Measurements from ENCODE around the gene PEAK1. TPM values are rescaled to one million over a fixed set of nuclear protein-coding genes. Genes with fewer than 3 reads are reported as not detected.

Gene PEAK1
- total RNA-seq, 4 donors from 2014 or later = 51.1 to 82.2 (median 58.1) TPM

DNA sequence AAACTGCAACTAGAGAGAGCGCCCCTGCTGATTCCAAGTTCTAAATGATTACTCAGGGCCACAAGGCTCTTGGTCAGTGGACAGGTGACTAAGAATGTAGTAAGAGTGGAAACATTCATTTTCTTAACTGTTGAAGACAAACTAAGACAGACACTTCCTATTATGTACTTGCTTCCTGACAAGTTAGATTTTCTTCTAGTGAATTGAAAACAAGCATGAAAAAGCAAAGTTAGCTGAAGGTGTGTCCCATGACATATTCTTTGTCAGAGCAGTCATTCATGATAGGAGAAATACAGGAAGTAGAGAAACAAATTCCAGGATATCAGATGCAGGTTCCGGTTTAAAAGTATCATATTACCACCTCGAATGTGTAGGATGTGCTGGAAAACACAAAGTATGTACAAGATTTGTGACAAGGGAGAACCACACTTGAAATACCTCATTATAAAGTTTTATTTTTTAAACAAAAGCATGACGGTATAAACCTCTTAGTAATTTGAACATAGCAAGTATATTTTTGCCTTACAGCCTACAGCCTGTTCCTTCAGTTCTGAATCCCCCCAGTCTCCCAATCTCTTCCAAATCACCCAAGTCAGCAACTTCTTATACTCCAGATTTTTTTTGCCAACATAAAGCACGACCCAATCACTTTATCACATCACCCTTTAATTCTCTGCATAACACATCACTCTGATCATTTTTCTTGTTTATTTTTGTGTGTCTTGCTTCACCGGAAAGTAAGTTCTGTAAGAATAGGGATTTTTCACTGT lies 355.2 kb downstream of the PEAK1 start:
- H3K9me3 ChIP-seq = no peaks in the 10 kb centered on the region
- no peaks in the 10 kb centered on the region for H3K36me3 ChIP-seq
- in situ Hi-C loops (cut with MboI; ENCODE audit: low pct_ligation_motif_present in 1 of 4, low pct_unique_long_range_greater_than_20kb in 1 of 4, low sequenced_read_pairs in 3 of 4) (no loop called here), intact Hi-C loops (cut with DNase I; ENCODE audit: low total_unique reads) (no loop called here)
- WGBS, 2 donors (ENCODE audit: low coverage in 1 of 2) = 67 to 69% methylated on average over 6 of the region's 6 CpGs
- H3K4me3 ChIP-seq = no peak overlapping the region
- no peak for TF ChIP-seq POLR2AphosphoS5 (IDR thresholded peaks at IDR 0.05)
- no peak for TF ChIP-seq EP300 (IDR thresholded peaks at IDR 0.05; ENCODE audit: low read depth)
- TF ChIP-seq POLR2A (IDR thresholded peaks at IDR 0.05) = no peak
- TF ChIP-seq CTCF (IDR thresholded peaks at IDR 0.05) = no peak
- no peak for DNase-seq
- no peaks in the 10 kb centered on the region for H3K27me3 ChIP-seq
- H3K4me1 ChIP-seq = peaks cover 30 to 97% (median 77%) of the 10 kb centered on the region in 4 donors
- peak overlapping the region; percentile 51 to 99 (median 78) for H3K27ac ChIP-seq

DNA sequence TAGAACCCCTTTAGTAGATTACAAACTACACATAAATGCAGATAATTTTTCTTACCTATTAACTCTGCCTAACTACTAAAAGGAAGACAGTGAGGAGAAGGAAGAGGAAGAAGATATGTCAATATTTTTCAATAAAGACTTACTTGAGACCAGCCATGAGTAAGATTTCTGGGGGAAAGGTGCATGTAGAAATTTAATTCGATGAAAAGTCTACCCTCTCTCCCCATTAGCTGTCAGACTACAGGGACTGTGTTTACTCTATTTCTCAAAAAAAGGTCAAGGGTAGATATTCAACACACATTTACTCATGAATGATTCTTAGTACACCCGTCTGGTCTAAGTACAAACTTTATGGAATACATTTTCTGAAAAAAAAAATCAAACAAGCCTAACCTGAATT lies 355.8 kb downstream of the PEAK1 start:
- H3K9me3 ChIP-seq = no peaks in the 10 kb centered on the region
- peaks cover 36 to 97% (median 77%) of the 10 kb centered on the region in 4 donors for H3K4me1 ChIP-seq
- no peak overlapping the region for H3K4me3 ChIP-seq
- 47 to 69% methylated on average over 2 of the region's 2 CpGs for WGBS, 2 donors (ENCODE audit: low coverage in 1 of 2)
- no peaks in the 10 kb centered on the region for H3K36me3 ChIP-seq
- H3K27ac ChIP-seq = peak overlapping the region; percentile 51 to 99 (median 78)
- TF ChIP-seq EP300 (IDR thresholded peaks at IDR 0.05; ENCODE audit: low read depth) (no peak), CTCF (IDR thresholded peaks at IDR 0.05) (no peak), POLR2AphosphoS5 (IDR thresholded peaks at IDR 0.05) (no peak), POLR2A (IDR thresholded peaks at IDR 0.05) (no peak)
- no peaks in the 10 kb centered on the region for H3K27me3 ChIP-seq
- no peak for DNase-seq
- intact Hi-C loops (cut with DNase I; ENCODE audit: low total_unique reads) = no loop called here
- in situ Hi-C loops (cut with MboI; ENCODE audit: low pct_ligation_motif_present in 1 of 4, low pct_unique_long_range_greater_than_20kb in 1 of 4, low sequenced_read_pairs in 3 of 4) = no loop called here

- no peak for DNase-seq
- intact Hi-C loops (cut with DNase I; ENCODE audit: low total_unique reads) (no loop called here), in situ Hi-C loops (cut with MboI; ENCODE audit: low pct_ligation_motif_present in 1 of 4, low pct_unique_long_range_greater_than_20kb in 1 of 4, low sequenced_read_pairs in 3 of 4) (no loop called here)
- no peaks in the 10 kb centered on the region for H3K27me3 ChIP-seq
- H3K36me3 ChIP-seq = no peaks in the 10 kb centered on the region
- no peak overlapping the region for H3K27ac ChIP-seq
- TF ChIP-seq POLR2A (IDR thresholded peaks at IDR 0.05) (no peak), CTCF (IDR thresholded peaks at IDR 0.05) (no peak), POLR2AphosphoS5 (IDR thresholded peaks at IDR 0.05) (no peak), EP300 (IDR thresholded peaks at IDR 0.05; ENCODE audit: low read depth) (no peak)
- H3K9me3 ChIP-seq = no peaks in the 10 kb centered on the region
- peaks cover 37 to 97% (median 71%) of the 10 kb centered on the region in 4 donors for H3K4me1 ChIP-seq
- H3K4me3 ChIP-seq = no peak overlapping the region
Observed at GRCh38 chr15:77063249-77063648, 356.7 kb downstream of the PEAK1 start.

DNA sequence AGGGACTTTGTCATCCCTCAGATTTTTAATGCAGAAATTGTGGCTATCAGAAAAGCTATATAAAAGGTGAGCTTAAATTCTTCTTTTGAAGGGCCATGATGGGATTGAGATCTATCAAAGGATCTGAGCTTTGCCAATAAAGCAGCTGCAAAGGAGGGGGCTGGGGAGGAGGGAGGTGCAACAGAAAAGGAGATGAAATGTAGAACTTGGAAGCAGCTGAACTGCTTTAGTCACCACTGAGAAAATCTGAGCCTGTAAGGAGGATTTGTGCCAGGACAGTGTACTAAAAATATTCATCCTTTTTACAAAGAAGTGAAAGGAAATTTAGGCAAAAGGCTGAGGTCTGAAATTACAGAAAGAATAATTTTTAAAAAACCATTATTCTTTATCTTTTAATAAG lies 359.4 kb downstream of the PEAK1 start:
- Histone ChIP-seq H3K4me3 (no peak overlapping the region), H3K36me3 (no peaks in the 10 kb centered on the region), H3K4me1 (peaks cover 31 to 80% (median 50%) of the 10 kb centered on the region in 4 donors), H3K27me3 (no peaks in the 10 kb centered on the region), H3K9me3 (no peaks in the 10 kb centered on the region), H3K27ac (peak overlapping the region; percentile 1 to 22 (median 14))
- intact Hi-C loops (cut with DNase I; ENCODE audit: low total_unique reads) (no loop called here), in situ Hi-C loops (cut with MboI; ENCODE audit: low pct_ligation_motif_present in 1 of 4, low pct_unique_long_range_greater_than_20kb in 1 of 4, low sequenced_read_pairs in 3 of 4) (no loop called here)
- no peak for TF ChIP-seq CTCF (IDR thresholded peaks at IDR 0.05)
- DNase-seq = no peak
